H54 (cell line): ENCODE measurements around the gene NCKIPSD.

ENCODE experiments used
- DNase-seq: peaks from one replicate; pipeline ENCODE4 v3.0.0; 2011; ENCODE audit warnings: low spot score, mixed read lengths; ENCODE audit not compliant: insufficient read length
- FAIRE-seq: peaks from 3 replicates; lab custom pipeline; 2011; peaks lifted over from hg19 to GRCh38; lab: Jason Lieb, UNC
- POLR2A ChIP-seq: IDR thresholded peaks from 2 replicates; pipeline ENCODE4 v1.6.1; 2011; ENCODE audit warnings: low read depth, mild to moderate bottlenecking, low read length

Gene NCKIPSD

GRCh38 chr3:48678566-48679380 is 6.9 kb downstream of the NCKIPSD start:
- TF ChIP-seq POLR2A, result no peak
- FAIRE-seq, result no peak
- DNase-seq, result no peak

GRCh38 chr3:48678056-48678455 is 7.7 kb downstream of the NCKIPSD start:
- TF ChIP-seq POLR2A, result no peak
- FAIRE-seq, result no peak

GRCh38 chr3:48674505-48674904 is 11.2 kb downstream of the NCKIPSD start:
- no peak for FAIRE-seq
- DNase-seq, result no peak
- no peak for TF ChIP-seq POLR2A

More at GRCh38 chr3:48678056-48678455, 7.7 kb downstream of the NCKIPSD start:
- no peak for DNase-seq

GRCh38 chr3:48672522-48672921 is 13.2 kb downstream of the NCKIPSD start:
- no peak for FAIRE-seq
- no peak for TF ChIP-seq POLR2A

GRCh38 chr3:48664929-48665328 is 20.8 kb downstream of the NCKIPSD start:
- FAIRE-seq, result no peak
- no peak for TF ChIP-seq POLR2A
- DNase-seq, result no peak

More at GRCh38 chr3:48672522-48672921, 13.2 kb downstream of the NCKIPSD start:
- no peak for DNase-seq

- DNase-seq (no peak), FAIRE-seq (no peak)
- no peak for TF ChIP-seq POLR2A
Measured at GRCh38 chr3:48664313-48664644, 21.4 kb downstream of the NCKIPSD start.

- FAIRE-seq (peak; percentile 67), DNase-seq (peak; percentile 99)
- TF ChIP-seq POLR2A, result peak; percentile 59; the same call in 1 of the 2 replicates
Measured at GRCh38 chr3:48663489-48664312, 22.0 kb downstream of the NCKIPSD start.

GRCh38 chr3:48662753-48663488 is 22.8 kb downstream of the NCKIPSD start, which contains the start of gene CELSR3:
CELSR3 (minus strand) TSS chr3:48662886; CDS start chr3:48662634, 252 bp downstream.
- TF ChIP-seq POLR2A, result peak; percentile 72
- peak; percentile 91 for DNase-seq
- FAIRE-seq, result no peak

GRCh38 chr3:48662145-48662752 is 23.5 kb downstream of the NCKIPSD start:
- FAIRE-seq, result no peak
- no peak for DNase-seq
- TF ChIP-seq POLR2A, result no peak

GRCh38 chr3:48661501-48662144 is 24.1 kb downstream of the NCKIPSD start:
- no peak for FAIRE-seq
- TF ChIP-seq POLR2A, result no peak
- no peak for DNase-seq

- FAIRE-seq (no peak), DNase-seq (no peak)
- no peak for TF ChIP-seq POLR2A
Measured at GRCh38 chr3:48660800-48661400, 24.8 kb downstream of the NCKIPSD start.

GRCh38 chr3:48656841-48657281 is 28.9 kb downstream of the NCKIPSD start:
- no peak for TF ChIP-seq POLR2A
- FAIRE-seq (no peak), DNase-seq (no peak)
